Right atrium auricular region (tissue), 2 donors: Measurements from ENCODE around the gene PCBP3. TPM values are rescaled to one million over a fixed set of nuclear protein-coding genes. Genes with fewer than 3 reads are reported as not detected.

Experiments
- DNase-seq: peaks from one replicate; pipeline ENCODE4 v3.0.0-alpha.2; 2019; ENCODE audit warnings: low spot score
- H3K27ac ChIP-seq, 2 donors: fragments of 200-600 bp; sonication (generic); 1 replicate in 1 of 2; 2 replicates in 1 of 2; pipeline ENCODE4 v1.5.1; 2016 to 2019
- H3K27me3 ChIP-seq, 2 donors: fragments of 200-600 bp; sonication (generic); one replicate each; pipeline versions ENCODE4 v1.5.1 to v1.6.0; 2017 to 2019
- H3K36me3 ChIP-seq: fragments of 200-600 bp; sonication (generic); one replicate; pipeline ENCODE4 v1.5.1; 2016
- H3K4me1 ChIP-seq, 2 donors: fragments of 200-600 bp; sonication (generic); one replicate each; pipeline versions ENCODE4 v1.5.1 to v1.6.0; 2017 to 2019
- H3K4me3 ChIP-seq, 2 donors: fragments of 200-600 bp; sonication (generic); 1 replicate in 1 of 2; 2 replicates in 1 of 2; pipeline ENCODE4 v1.5.1; 2017 to 2019; ENCODE audit warnings: mild to moderate bottlenecking in 1 of 2, moderate library complexity in 1 of 2
- H3K9me3 ChIP-seq, 2 donors: fragments of 200-600 bp; sonication (generic); one replicate each; pipeline ENCODE4 v1.5.1; 2019
- total RNA-seq, 2 donors: library from RNA; depleted of rRNA; stranded (reverse); fragments of >200 nt; gene quantifications; one replicate each; pipeline ENCODE4 v1.1.0, GENCODE V29; 2016
- TF ChIP-seq, protein P1 (sequence below), 2 donors: fragments of 200-600 bp; sonication (generic); IDR thresholded peaks; one replicate each; pipeline ENCODE4 v1.5.1; 2019; ENCODE audit warnings: antibody characterized with exemption in 2 of 2

Gene PCBP3
- total RNA-seq, 2 donors from 2014 or later, result 2.3 to 5.2 TPM

DNA sequence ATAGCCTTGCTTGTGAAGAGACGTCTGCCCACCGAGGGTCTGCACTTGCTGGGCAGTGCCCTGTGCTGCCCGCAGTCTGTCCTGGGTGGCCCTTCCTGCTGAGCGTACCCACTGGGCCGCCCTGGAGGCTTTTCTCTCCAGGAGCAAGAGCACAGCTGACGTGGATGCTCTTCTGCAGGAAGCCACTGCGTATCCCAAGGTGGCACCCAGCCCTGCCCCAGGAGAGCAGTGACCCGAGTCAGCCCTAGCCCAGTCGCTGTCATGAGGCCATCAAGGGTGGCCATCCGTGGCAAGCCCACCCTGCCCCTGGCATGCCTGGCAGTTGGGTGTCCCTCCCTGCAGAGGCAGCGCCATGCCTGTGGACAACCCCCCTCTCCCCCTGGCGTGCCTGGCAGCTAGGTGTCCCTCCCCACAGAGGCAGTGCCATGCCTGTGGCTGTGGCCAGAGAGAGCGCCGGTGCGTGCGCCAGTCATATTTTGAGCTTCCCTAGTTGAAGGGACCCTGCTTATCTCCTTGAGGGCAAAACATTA, 286.8 kb downstream of the PCBP3 start:
- no peak overlapping the region for H3K27ac ChIP-seq
- DNase-seq, result no peak
- TF ChIP-seq, protein P1, sequence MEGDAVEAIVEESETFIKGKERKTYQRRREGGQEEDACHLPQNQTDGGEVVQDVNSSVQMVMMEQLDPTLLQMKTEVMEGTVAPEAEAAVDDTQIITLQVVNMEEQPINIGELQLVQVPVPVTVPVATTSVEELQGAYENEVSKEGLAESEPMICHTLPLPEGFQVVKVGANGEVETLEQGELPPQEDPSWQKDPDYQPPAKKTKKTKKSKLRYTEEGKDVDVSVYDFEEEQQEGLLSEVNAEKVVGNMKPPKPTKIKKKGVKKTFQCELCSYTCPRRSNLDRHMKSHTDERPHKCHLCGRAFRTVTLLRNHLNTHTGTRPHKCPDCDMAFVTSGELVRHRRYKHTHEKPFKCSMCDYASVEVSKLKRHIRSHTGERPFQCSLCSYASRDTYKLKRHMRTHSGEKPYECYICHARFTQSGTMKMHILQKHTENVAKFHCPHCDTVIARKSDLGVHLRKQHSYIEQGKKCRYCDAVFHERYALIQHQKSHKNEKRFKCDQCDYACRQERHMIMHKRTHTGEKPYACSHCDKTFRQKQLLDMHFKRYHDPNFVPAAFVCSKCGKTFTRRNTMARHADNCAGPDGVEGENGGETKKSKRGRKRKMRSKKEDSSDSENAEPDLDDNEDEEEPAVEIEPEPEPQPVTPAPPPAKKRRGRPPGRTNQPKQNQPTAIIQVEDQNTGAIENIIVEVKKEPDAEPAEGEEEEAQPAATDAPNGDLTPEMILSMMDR (IDR thresholded peaks at IDR 0.05), result no peak
- no peaks in the 10 kb centered on the region for H3K36me3 ChIP-seq
- no peak overlapping the region for H3K4me3 ChIP-seq
- peaks cover 0 to 14% of the 10 kb centered on the region in 2 donors for H3K9me3 ChIP-seq
- H3K27me3 ChIP-seq, result no peaks in the 10 kb centered on the region
- no peaks in the 10 kb centered on the region for H3K4me1 ChIP-seq

DNA sequence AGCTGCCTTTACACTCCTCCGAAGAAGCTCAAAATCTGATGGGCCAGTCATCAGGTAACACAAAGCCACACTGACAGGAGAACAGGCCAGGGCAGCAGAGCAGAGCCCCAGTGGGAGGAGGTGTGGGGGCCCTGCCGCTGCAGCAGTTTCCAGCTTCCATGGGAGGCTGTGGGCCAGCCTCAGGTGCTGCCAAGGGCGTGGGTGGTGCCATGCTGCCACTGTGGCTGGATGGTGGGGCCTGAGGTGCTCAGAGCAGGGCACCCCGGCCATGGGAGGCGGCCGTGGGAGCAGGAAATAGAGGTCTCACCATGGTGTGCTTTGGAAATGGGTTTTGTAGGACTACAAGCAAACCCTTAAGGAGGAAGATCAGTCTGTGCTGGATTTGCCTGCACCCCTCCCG, 287.3 kb downstream of the PCBP3 start:
- DNase-seq, result no peak
- Histone ChIP-seq H3K9me3 (peaks cover 0 to 19% of the 10 kb centered on the region in 2 donors), H3K36me3 (no peaks in the 10 kb centered on the region), H3K27me3 (no peaks in the 10 kb centered on the region), H3K4me1 (no peaks in the 10 kb centered on the region), H3K27ac (no peak overlapping the region), H3K4me3 (no peak overlapping the region)
- TF ChIP-seq, protein P1 (IDR thresholded peaks at IDR 0.05), result no peak

DNA sequence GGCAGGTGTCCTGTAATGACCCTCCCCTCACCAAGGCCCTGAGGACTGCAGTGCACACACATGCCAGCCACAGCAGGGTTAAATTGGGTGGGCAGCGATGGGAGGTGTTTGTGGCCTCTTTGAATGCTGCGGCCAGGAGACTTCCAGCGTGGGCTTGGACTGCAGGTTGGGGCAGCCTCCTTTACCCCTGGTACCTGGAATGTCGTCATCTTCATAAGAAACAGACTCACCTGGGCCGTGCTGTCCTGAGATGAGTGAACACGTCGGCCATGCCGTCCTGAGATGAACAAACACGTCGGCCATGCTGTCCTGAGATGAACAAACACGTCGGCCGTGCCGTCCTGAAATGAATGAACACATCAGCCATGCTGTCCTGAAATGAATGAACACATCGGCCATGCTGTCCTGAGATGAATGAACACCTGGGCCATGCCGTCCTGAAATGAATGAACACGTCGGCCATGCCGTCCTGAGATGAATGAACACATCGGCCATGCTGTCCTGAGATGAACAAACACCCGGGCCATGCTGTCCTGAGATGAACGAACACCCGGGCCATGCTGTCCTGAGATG, 288.0 kb downstream of the PCBP3 start:
- Histone ChIP-seq H3K27me3 (no peaks in the 10 kb centered on the region), H3K9me3 (peaks cover 7 to 26% of the 10 kb centered on the region in 2 donors), H3K4me1 (no peaks in the 10 kb centered on the region), H3K27ac (no peak overlapping the region), H3K4me3 (no peak overlapping the region), H3K36me3 (no peaks in the 10 kb centered on the region)
- TF ChIP-seq, protein P1 (IDR thresholded peaks at IDR 0.05), result no peak
- no peak for DNase-seq

DNA sequence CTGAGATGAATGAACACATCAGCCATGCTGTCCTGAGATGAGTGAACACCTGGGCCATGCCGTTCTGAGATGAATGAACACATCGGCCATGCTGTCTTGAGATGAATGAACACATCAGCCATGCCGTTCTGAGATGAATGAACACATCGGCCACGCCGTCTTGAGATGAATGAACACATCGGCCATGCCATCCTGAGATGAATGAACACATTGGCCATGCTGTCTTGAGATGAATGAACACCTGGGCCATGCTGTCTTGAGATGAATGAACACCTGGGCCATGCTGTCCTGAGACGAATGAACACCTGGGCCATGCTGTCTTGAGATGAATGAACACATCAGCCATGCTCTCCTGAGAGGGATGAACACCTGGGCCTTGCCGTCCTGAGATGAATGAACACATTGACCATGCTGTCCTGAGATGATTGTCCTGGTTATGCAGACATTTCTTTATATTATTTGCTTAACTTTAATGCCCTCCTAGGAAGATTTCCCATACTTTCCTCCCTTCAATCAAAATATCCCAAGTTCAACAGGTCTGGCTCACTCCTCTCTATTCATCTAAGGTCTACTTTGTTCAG, 289.5 kb downstream of the PCBP3 start:
- H3K27me3 ChIP-seq, result no peaks in the 10 kb centered on the region
- no peak overlapping the region for H3K27ac ChIP-seq
- H3K4me1 ChIP-seq, result no peaks in the 10 kb centered on the region
- no peaks in the 10 kb centered on the region for H3K36me3 ChIP-seq
- peaks cover 7 to 29% of the 10 kb centered on the region in 2 donors for H3K9me3 ChIP-seq
- no peak overlapping the region for H3K4me3 ChIP-seq
- no peak for DNase-seq
- TF ChIP-seq, protein P1 (IDR thresholded peaks at IDR 0.05), result no peak

DNA sequence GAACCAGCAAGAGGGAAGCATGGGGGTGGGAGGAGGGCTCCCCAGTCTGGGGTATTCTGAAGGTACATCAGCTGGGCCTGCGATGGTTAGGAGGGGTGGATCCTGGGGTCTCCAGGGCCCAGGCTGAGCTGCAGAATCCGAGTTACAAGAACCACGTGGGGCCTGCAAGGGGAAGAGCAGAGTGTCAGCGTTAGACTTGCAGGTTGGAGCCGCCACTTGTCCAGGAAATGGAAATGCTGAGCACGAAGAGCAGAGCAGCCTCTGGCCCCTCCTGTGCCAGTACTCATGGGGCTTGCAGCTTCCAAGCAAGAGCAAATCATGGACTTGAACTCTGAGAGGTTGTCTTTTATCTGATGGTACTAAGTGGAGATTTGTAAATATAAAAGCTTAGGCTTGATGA, 290.6 kb downstream of the PCBP3 start:
- H3K4me3 ChIP-seq, result no peak overlapping the region
- no peak for DNase-seq
- no peaks in the 10 kb centered on the region for H3K4me1 ChIP-seq
- peaks cover 7 to 29% of the 10 kb centered on the region in 2 donors for H3K9me3 ChIP-seq
- TF ChIP-seq, protein P1 (IDR thresholded peaks at IDR 0.05), result no peak
- H3K27ac ChIP-seq, result no peak overlapping the region
- no peaks in the 10 kb centered on the region for H3K36me3 ChIP-seq
- no peaks in the 10 kb centered on the region for H3K27me3 ChIP-seq
